ENCODE data around the gene SPDYE17.
A peak's percentile ranks its signal among the peaks of the same experiment; 100 is the strongest.
"Not testable (repeated sequence)": the region's sequence is repeated elsewhere in the genome, so short reads cannot be mapped to it uniquely, and the experiment has no call there.

SPDYE17 gene

GRCh38 chr7:77032261-77032660, at the start of gene SPDYE17:
Gene SPDYE17, minus strand, starts transcription at chr7:77032361. Its CDS starts 1,791 bp downstream, at chr7:77030570.
- not testable (repeated sequence) for ATAC-seq, H3K9me3 Mint-ChIP-seq, H3K27me3 Mint-ChIP-seq, H3K4me1 Mint-ChIP-seq, H3K4me3 Mint-ChIP-seq, H3K27ac Mint-ChIP-seq, DNase-seq

- not testable (repeated sequence) for H3K4me3 Mint-ChIP-seq, H3K27me3 Mint-ChIP-seq, H3K4me1 Mint-ChIP-seq, H3K27ac Mint-ChIP-seq, ATAC-seq, DNase-seq, H3K9me3 Mint-ChIP-seq
Observed at GRCh38 chr7:77080236-77080635, 48.1 kb upstream of the SPDYE17 start.

DNA sequence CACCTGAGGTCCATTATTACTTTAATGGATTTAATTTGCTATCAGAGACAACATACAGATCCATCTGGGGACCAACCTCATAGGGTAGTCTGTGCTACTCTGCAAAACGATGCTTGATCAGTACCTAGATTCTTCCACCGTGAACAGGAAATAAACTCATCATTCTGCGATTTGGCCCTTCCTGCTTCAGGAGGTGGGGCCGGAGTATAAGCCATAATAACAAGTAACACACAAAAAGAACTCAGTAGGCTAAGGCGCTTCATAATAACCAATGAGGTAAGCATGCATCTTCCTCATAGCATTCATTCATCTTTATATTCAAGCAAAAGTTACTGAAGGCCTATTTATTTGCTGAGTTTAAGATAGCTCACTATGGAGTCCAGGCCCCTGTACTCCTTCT, 47.5 kb upstream of the SPDYE17 start:
- ATAC-seq, H3K4me3 Mint-ChIP-seq, H3K9me3 Mint-ChIP-seq, H3K27ac Mint-ChIP-seq, H3K4me1 Mint-ChIP-seq, H3K27me3 Mint-ChIP-seq, DNase-seq: not testable (repeated sequence)

- H3K4me3 Mint-ChIP-seq, H3K27ac Mint-ChIP-seq, ATAC-seq, H3K9me3 Mint-ChIP-seq, H3K4me1 Mint-ChIP-seq, H3K27me3 Mint-ChIP-seq, DNase-seq: not testable (repeated sequence)
Observed at GRCh38 chr7:77079112-77079511, 47.0 kb upstream of the SPDYE17 start.

DNA sequence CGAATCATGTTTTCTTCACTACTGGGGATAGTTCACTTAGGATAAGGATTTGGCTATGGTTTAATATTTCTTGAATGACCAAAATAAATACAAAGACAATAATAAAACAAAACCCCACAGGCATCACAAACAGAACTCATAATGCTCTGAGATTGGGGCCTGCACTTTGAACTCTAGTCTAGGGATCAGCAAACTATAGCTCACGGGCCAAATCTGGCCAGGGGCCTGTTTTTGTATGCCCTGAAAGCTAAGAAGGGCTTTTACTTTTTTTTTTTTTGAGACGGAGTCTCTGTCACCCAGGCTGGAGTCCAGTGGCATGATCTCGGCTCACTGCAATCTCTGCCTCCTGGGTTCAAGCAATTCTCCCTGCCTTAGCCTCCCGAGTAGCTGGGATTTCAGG, 44.9 kb upstream of the SPDYE17 start:
- not testable (repeated sequence) for H3K4me1 Mint-ChIP-seq, H3K9me3 Mint-ChIP-seq, H3K27me3 Mint-ChIP-seq, H3K4me3 Mint-ChIP-seq, H3K27ac Mint-ChIP-seq, DNase-seq, ATAC-seq

GRCh38 chr7:77074786-77075396, 42.7 kb upstream of the SPDYE17 start:
- not testable (repeated sequence) for DNase-seq

DNA sequence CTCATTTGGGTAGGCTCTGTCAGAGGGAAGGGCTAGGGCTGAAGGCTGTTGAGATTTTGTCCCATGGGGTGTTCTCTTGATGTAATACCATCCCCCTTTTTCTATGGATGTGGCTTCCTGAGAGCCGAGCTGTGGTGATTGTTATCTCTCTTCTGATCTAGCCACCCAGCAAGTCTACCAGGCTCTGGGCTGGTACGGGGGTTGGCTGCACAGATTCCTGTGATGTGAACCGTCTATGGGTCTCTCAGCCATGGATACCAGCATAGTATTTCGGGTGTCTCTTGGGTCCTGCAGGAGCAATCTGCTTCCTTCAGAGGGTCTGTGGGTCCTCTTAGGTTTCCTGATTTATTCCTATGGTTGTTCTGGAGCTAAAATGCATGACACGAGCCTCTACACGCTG, 38.9 kb upstream of the SPDYE17 start:
- not testable (repeated sequence) for H3K27me3 Mint-ChIP-seq, H3K27ac Mint-ChIP-seq, H3K9me3 Mint-ChIP-seq, ATAC-seq, DNase-seq, H3K4me3 Mint-ChIP-seq
- peaks cover 21% of the 10 kb centered on the region for H3K4me1 Mint-ChIP-seq

More at GRCh38 chr7:77074786-77075396, 42.7 kb upstream of the SPDYE17 start:
- not testable (repeated sequence) for H3K27me3 Mint-ChIP-seq, ATAC-seq, H3K9me3 Mint-ChIP-seq, H3K27ac Mint-ChIP-seq, H3K4me1 Mint-ChIP-seq, H3K4me3 Mint-ChIP-seq

- not testable (repeated sequence) for H3K9me3 Mint-ChIP-seq, H3K27ac Mint-ChIP-seq, H3K4me3 Mint-ChIP-seq, ATAC-seq, H3K27me3 Mint-ChIP-seq, DNase-seq
- peaks cover 15% of the 10 kb centered on the region for H3K4me1 Mint-ChIP-seq
Observed at GRCh38 chr7:77065869-77066268, 33.7 kb upstream of the SPDYE17 start.

- not testable (repeated sequence) for ATAC-seq, H3K27ac Mint-ChIP-seq, H3K4me3 Mint-ChIP-seq, H3K27me3 Mint-ChIP-seq, H3K9me3 Mint-ChIP-seq, DNase-seq
- H3K4me1 Mint-ChIP-seq: peaks cover 10% of the 10 kb centered on the region
Observed at GRCh38 chr7:77063732-77064131, 31.6 kb upstream of the SPDYE17 start.

DNA sequence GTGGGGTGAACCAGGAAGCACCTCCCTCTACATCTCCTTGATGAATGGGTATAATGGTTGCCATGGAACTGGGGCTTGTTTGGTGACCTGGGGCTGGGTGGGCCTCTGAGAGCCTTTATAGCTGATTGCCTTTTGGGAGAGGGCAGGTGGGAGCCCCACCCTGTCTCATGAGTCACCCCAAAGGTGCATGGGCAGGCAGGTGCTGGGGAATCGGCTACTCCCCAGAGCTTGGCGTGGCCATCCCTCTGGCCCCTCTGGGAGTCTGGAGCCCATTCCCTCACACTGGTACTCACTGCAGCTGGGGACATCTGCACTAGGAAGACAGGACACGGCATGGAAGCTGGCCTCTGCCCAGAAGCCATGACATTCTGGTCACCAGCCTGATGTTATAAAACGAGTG, 30.4 kb upstream of the SPDYE17 start, which contains the start of gene SPDYE18:
Gene SPDYE18 (minus strand): TSS at position 2 of the 400 bp plus-strand sequence. CDS start 2,046 bp downstream, outside the sequence.
- not testable (repeated sequence) for DNase-seq, H3K27ac Mint-ChIP-seq

DNA sequence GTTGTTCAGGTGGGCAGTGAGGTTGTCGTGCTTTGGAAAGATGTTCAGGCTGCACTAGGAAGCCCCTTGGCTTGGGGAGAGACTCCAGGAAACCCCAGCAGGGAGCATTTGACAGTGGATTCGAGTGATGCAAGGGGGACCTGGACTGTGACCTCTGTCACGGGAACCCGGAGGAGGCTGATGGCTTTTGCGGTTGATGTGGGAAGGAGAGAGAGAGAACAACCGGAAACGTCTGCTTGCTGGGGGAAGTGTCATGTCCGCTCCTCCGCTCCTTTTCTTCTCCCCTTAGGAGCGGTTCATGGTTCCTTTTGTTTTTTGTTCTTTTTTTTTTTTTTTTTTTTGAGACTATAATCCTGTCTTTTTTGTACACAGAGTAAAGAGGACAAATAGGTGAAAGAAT, 5.8 kb downstream of the SPDYE17 start:
- H3K27me3 Mint-ChIP-seq, ATAC-seq, H3K9me3 Mint-ChIP-seq, DNase-seq, H3K4me3 Mint-ChIP-seq, H3K4me1 Mint-ChIP-seq, H3K27ac Mint-ChIP-seq: not testable (repeated sequence)

More for the DNA sequence above, 30.4 kb upstream of the SPDYE17 start, which contains the start of gene SPDYE18:
- not testable (repeated sequence) for H3K9me3 Mint-ChIP-seq, ATAC-seq, H3K4me1 Mint-ChIP-seq, H3K4me3 Mint-ChIP-seq, H3K27me3 Mint-ChIP-seq

DNA sequence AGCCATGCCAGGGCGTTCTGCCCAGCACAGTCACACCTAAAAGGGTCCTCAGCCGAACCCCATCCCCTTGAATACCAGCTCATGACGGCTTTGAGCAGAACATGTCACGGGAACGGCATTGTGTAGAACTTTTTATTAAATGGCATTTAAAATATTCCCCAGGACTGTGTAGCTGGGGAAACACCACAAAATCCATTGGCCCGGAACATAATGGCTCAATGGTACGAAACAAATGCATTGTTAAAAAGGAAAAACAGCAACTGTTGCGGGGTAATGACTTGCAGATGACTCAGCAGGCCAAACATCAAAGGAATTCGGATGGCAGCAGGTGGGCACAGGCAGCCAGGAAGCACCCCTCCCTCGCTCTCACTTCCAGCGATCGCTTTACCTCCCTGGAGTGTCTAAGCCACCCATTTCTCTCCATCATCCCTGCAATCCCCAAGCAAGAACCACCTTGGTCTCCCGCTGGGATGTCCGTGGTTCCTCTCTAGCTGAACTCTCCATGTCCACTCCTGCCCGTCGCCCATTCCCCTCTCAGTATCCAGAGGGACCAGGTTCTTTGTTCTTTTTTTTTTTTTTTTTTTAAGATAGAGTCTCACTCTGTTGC, 22.0 kb downstream of the SPDYE17 start:
- H3K4me1 Mint-ChIP-seq, H3K4me3 Mint-ChIP-seq, H3K9me3 Mint-ChIP-seq, ATAC-seq, H3K27me3 Mint-ChIP-seq, H3K27ac Mint-ChIP-seq, DNase-seq: not testable (repeated sequence)

DNA sequence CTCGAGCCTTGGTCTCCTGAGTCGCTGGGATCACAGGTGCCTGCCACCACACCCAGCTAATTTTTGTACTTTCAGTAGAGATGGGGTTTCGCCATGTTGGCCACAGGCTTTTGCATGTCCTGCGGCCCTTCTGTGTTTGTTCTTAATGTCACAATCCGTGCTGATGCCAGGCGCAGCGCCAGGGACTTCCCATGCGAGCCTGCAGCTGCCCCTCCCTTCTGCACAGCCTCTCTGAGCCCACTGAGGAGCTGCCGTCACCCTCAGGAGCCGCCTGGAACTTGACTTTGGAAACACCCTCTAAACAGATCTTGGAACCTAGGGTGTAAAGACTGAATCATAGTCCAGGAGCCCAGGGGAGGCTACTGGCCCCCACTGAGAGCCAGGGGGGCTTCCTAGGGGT, 24.2 kb downstream of the SPDYE17 start:
- H3K4me3 Mint-ChIP-seq, H3K27ac Mint-ChIP-seq, H3K27me3 Mint-ChIP-seq, H3K9me3 Mint-ChIP-seq, DNase-seq, H3K4me1 Mint-ChIP-seq, ATAC-seq: not testable (repeated sequence)

DNA sequence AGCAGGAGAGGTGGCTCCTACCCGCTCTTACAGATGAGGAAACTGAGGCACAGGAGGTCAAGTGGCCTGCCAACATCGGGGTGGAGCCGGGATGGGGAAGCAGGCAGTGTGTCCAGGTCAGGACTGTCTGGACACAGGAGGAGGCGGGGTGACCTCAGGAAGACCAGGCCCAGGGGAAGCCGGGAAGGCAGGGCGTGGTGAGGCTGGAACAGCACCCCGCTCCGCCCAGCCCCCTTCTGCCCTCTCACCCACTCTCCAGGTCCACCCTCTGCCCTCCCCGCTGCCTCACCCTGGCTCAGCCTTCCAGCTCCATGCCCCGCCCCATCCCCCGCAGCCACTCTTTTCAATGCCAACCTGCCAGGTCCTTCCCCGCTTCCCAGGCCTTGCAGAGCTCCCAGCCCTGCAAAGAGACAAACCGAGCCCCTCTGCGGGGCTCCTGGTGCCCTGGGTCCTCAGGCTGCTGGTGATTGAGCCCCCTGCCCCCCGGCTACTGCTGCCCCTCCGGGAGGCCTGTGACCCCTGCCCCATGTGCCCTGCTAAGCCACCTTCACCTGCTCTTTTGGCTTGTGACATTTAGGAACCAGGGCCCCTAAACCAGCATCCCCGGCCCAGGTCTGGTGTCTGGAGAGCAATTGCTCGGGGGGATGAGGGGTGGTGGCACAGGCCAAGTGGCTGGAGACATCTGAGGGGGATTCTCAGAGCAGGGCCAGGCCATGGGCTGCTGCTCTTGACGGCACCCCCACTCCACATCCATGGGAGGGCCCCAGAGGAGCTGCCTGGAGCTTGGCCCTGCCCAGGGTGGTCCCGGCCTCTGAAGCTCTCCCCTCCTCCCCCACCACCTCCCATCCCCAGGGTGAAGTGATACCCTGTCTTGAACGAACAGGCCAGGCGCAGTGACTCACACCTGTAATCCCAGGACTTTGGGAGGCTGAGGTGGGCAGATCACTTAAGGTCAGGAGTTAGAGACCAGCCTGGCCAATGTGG, 25.7 kb downstream of the SPDYE17 start:
- H3K4me1 Mint-ChIP-seq, H3K27ac Mint-ChIP-seq, DNase-seq, H3K27me3 Mint-ChIP-seq, H3K4me3 Mint-ChIP-seq, H3K9me3 Mint-ChIP-seq: not testable (repeated sequence)
- peak; percentile 45 for ATAC-seq

GRCh38 chr7:77005461-77006057, 26.6 kb downstream of the SPDYE17 start:
- H3K9me3 Mint-ChIP-seq, H3K4me1 Mint-ChIP-seq, H3K27me3 Mint-ChIP-seq, H3K4me3 Mint-ChIP-seq, H3K27ac Mint-ChIP-seq, DNase-seq: not testable (repeated sequence)
- peak; percentile 58 for ATAC-seq
